Measurements from ENCODE around the gene CTNNA2. TPM values are rescaled to one million over a fixed set of nuclear protein-coding genes. Genes with fewer than 3 reads are reported as not detected.

The CTNNA2 gene
- total RNA-seq, 1 donor from 2014 or later: not detected

GRCh38 chr2:80303909-80304837 is 791.3 kb downstream of the CTNNA2 start, which contains the start of gene LRRTM1:
TSS of gene LRRTM1 (minus strand) at chr2:80304752. CDS start at chr2:80303819, 933 bp downstream.
- no peak for DNase-seq (ENCODE audit: low spot score)

DNA sequence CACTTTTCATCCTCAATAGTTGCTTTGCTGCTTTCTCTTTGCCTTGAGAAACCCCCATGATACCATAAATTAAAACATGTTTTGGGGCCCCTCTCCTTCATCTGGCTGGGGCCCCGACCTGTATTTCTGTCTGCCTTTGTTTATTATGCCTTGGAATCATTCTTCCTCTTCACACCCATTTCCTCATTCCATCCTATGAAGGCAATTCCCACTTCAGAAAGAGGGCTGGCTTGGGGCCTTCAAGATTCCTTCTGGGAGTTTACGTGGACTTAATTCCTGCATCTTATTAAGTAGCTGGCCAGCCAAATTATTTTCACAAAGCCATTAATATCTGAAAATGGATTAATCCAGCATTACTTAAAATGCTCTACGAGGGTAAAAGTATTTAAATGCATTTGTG is 798.5 kb downstream of the CTNNA2 start:
- no peak for DNase-seq (ENCODE audit: low spot score)

DNA sequence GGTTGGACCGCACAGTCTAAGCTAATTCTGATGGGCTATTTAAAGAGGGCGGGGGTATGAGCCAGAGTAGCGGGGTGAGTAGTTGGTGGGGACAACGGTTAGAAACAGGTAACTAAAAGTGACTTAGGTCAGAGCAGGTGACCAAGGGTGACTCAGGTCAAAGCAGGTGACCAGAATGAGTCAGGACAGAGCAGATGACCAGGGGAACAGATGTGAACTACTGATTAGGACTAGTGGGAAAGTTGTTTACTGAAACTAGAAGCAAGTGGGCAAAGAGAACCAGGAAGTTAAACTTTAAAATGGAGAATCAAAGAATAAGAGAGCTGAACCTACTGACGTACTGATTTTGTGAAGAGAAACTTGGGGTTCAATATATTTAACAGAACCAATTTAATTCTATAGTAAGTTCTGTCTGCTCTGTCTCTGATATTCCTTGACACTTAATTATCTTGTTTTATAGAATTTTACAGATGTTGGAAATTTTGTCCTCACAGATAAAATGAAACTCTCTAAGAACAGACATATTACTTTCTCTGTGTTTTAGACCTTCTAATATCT is 799.5 kb downstream of the CTNNA2 start:
- no peak for DNase-seq (ENCODE audit: low spot score)

DNA sequence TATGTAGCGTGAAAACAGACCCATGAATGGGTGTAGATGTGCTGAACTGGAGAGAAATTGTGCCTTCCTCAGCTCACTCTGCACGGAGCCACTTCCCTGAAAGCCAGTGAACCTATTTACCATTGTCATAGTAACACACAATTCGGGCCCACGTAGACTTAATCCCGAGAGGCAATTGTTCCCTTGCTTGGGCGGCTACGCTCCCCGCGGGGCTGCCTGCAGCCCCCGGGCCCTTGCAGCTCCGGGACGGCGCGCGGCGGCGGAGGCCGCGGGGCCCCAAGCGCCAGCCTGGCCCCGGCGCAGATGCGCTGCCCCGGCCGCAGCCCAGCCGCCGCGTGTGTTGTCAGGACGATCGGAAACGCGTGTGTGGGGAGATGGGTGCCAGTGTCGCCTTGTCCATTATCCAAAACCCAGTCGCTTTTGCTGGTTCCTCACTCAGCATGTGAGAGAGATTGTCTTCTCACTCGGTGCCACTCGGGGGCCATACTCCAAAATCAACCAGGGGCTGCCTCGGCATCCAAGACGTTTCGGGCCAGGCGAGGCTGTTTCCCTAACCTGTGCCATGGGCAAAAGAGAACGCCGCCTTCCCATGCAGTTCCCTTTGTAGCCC is 809.6 kb downstream of the CTNNA2 start:
- no peak for DNase-seq (ENCODE audit: low spot score)

- no peak for DNase-seq (ENCODE audit: low spot score)
These were observed 810.1 kb downstream of the CTNNA2 start for GRCh38 chr2:80322958-80323357.

DNA sequence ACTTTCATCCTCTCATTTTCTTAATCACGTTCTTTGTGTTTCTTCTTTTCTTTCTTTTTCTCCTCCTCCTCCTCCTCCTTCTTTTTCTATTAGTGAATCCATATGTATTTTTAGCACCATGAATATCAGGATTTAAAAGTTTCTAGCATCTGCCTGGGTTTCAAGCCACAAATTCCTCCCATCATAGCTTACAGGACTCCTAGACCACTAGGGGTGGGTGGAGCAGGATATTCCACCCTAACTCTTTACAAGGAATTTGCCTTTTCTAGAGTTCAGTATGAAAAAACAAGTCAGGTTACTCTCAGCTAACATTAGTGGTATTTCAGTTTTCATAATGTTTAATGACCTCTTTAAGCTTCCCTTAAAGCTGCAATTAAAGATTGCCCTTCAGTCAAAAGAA is 810.8 kb downstream of the CTNNA2 start:
- no peak for DNase-seq (ENCODE audit: low spot score)

- no peak for DNase-seq (ENCODE audit: low spot score)
These were observed 811.7 kb downstream of the CTNNA2 start for GRCh38 chr2:80324525-80324924.

- no peak for DNase-seq (ENCODE audit: low spot score)
These were observed 813.4 kb downstream of the CTNNA2 start for GRCh38 chr2:80326214-80326613.

DNA sequence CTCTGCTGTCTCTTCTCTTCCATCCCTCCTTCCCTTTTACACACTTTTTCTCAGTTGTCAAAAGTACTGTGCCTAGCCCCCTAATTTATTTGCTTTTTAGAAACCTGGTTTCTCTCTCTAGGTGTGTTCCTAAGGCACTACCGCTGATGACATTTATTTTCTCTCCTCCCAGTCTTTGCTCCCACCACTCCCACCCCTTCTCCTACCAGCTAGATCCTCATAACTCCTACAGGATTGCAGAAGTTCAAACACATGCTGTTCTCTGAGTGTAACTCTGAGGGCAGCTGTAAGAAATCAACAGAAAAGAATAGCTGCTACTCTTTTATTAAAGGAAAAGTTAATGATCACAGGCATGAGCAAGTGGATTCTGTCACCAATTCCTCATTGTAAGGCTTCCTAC is 814.0 kb downstream of the CTNNA2 start:
- no peak for DNase-seq (ENCODE audit: low spot score)

DNA sequence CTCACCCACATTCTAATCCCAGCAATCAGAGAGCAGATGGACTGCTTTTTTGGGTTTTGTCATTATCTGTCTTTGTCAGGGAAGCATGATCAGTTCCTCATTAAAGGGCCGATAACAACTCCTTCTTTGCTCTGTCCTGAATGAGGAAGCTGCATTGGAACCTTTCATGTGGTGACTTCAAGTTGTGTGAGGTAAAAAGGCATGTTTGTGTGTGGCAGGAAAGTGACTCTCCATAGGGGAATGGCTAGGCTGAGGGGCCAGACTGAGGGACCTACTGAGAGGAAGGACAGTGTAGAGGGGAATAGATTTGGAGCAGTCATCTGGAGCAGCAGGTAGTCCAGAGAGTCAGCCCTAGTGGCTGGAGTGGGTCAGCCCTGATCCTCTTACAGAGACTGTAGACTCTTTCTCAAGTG is 815.3 kb downstream of the CTNNA2 start:
- no peak for DNase-seq (ENCODE audit: low spot score)

DNA sequence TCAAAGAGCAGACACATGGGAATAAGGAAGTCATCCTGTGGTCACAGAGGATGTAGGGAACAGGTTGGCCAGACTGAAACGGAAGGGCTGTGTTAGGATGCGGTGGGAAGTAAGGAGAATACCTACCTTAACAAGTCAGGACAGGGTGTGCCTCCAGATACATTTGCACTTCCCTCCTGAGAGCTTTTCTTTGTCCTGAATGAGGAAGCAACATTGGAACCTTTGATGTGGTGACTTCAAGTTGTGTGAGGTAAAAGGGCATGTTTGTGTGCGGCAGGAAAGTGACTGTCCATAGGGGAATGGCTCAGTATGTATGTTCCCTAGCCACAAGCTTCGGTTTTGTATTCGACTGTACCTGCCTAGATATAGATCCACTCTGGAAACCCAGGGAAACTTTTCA is 816.6 kb downstream of the CTNNA2 start:
- no peak for DNase-seq (ENCODE audit: low spot score)

- no peak for DNase-seq (ENCODE audit: low spot score)
These were observed 817.9 kb downstream of the CTNNA2 start for GRCh38 chr2:80330527-80331450.

- no peak for DNase-seq (ENCODE audit: low spot score)
These were observed 821.0 kb downstream of the CTNNA2 start for GRCh38 chr2:80333886-80334285.

DNA sequence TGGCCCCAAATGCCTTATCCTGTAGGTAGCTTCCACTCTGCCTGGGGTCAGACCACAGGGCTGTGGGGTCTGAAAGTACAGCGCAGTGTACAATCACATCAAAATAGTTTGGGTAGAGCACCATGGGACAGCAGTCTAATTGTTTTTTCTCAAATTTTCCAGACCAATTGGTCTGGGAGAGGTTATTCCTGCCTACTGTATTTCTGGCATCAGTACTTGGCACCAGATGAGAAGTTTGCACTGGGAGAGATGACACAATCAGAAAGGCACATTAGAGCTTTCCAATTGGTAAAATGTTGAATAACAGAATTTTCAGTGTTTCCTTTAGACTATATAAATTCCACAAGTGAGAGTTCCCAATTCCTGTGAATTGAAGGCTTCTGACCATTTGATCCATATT is 822.6 kb downstream of the CTNNA2 start:
- DNase-seq (ENCODE audit: low spot score): no peak

GRCh38 chr2:80338794-80339193 is 825.9 kb downstream of the CTNNA2 start:
- no peak for DNase-seq (ENCODE audit: low spot score)

GRCh38 chr2:80340022-80340421 is 827.2 kb downstream of the CTNNA2 start:
- DNase-seq (ENCODE audit: low spot score): no peak

DNA sequence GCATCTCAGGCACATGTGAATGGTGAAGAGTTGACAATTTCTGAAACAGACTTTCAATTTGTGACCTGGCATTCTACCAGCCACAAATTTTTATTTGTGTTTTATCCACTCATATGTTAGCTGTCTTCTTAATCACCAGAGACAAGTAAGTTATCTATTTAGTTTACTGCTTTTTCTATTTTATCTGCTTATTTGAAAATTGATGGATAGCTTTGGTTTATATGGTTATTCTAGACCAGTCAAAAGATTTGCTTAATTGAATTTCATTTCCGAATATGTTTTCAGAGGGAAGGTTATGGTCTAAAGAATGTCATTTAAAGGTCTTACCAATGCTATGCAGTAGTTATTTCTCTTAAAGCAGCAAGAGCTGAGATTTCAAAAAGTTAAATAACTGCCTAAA is 835.2 kb downstream of the CTNNA2 start:
- DNase-seq (ENCODE audit: low spot score): no peak

DNA sequence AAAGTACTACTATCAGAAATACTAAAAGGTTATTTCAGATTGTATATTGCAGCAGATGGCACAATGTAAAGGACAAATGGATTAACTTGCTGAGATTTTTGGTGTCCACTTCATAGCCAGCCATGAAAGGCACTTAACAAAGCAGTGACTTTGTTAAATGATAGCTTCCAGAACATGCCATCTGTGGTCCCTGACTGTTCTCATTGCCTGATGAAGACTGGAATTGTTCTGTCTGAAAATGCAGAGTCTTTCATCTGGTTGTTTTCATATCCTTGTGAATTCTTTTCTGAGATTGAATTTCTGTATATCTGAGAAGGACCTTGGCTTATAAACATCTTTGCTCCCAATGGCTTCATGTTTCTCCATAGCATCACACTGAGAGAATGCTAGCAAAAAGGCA is 836.1 kb downstream of the CTNNA2 start:
- DNase-seq (ENCODE audit: low spot score): no peak

- DNase-seq (ENCODE audit: low spot score): no peak
These were observed 838.4 kb downstream of the CTNNA2 start for GRCh38 chr2:80351231-80351630.

GRCh38 chr2:80354858-80355257 is 842.0 kb downstream of the CTNNA2 start:
- no peak for DNase-seq (ENCODE audit: low spot score)

DNA sequence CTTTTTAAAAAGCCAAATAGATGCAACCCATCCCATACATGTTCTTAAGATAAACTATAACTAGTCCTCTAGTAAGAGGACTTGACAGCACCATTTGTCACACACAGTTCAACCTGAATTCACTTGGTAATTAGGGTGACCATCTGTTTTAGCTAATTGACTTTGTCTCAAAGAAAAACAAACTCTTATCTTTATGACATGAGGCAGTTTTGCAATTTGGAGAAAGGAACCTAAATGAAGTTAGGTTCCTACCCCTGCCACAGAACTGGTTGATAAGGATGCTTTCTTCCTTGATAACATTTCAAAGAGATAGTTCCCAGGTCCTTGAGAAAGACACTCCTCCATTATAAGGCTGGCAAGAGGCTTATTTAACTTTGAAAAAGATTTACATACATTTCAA is 849.1 kb downstream of the CTNNA2 start:
- no peak for DNase-seq (ENCODE audit: low spot score)

Measured in mesenteric fat pad (tissue), 1 donor.